Mammary epithelial cell (primary cell): Measurements from ENCODE around the gene MAN2C1.
"Not testable (repeated sequence)": the region's sequence is repeated elsewhere in the genome, so short reads cannot be mapped to it uniquely, and the experiment has no call there.

Experiments used
- CTCF ChIP-seq, 2 donors: IDR thresholded peaks in 1 of 2; conservative IDR thresholded peaks in 1 of 2; 2 replicates each; pipeline ENCODE4 v1.5.1; 2011 to 2012; ENCODE audit warnings: inconsistent platforms in 2 of 2, low read length in 2 of 2, mild to moderate bottlenecking in 2 of 2, control low read depth in 1 of 2, low read depth in 1 of 2; ENCODE audit not compliant: insufficient read depth in 1 of 2; ENCODE audit errors: extremely low read depth in 1 of 2
- EZH2 ChIP-seq: IDR thresholded peaks from 2 replicates; pipeline ENCODE4 v1.6.1; 2012; ENCODE audit warnings: low read length, inconsistent platforms, borderline replicate concordance

GRCh38 chr15:75343953-75344352, 24.5 kb downstream of the MAN2C1 start:
- not testable (repeated sequence) for TF ChIP-seq EZH2; CTCF (conservative IDR thresholded peaks at IDR 0.05 in 1 of 2, IDR thresholded peaks at IDR 0.05 in 1 of 2; ENCODE audit: extremely low read depth in 1 of 2, insufficient read depth in 1 of 2, low read depth in 1 of 2, low read length in 2 of 2)
